Neural cell (in vitro differentiated cells): ENCODE data around the gene FAM83G. TPM values are rescaled to one million over a fixed set of nuclear protein-coding genes. Genes with fewer than 3 reads are reported as not detected.
A peak's percentile ranks its signal among the peaks of the same experiment; 100 is the strongest.

Experiments used
- H2AFZ ChIP-seq: fragments of 200-600, 300-800 bp; sonication (generic), shearing (Covaris generic); 2 replicates; pipeline ENCODE4 v1.6.0; 2014; ENCODE audit warnings: low read depth, mild to moderate bottlenecking, antibody characterized with exemption, low read length, moderate library complexity
- H3F3A ChIP-seq: fragments of 200-600 bp; shearing (Covaris generic); 2 replicates; pipeline ENCODE4 v1.6.1; 2016; ENCODE audit warnings: mild to moderate bottlenecking, moderate library complexity, mixed read lengths, antibody characterized with exemption, low read length; ENCODE audit not compliant: insufficient read depth, poor library complexity, severe bottlenecking
- H3K27ac ChIP-seq: fragments of 200-600, 300-800 bp; sonication (generic), shearing (Covaris generic); 2 replicates; pipeline ENCODE4 v1.5.1; 2014; ENCODE audit warnings: mild to moderate bottlenecking, low read length, moderate library complexity
- H3K27me3 ChIP-seq: fragments of 300-800, 200-600 bp; sonication (generic), shearing (Covaris generic); 2 replicates; pipeline ENCODE4 v1.6.0; 2014; ENCODE audit warnings: mild to moderate bottlenecking, low read depth, low read length, moderate library complexity; ENCODE audit not compliant: insufficient read depth
- H3K36me3 ChIP-seq: fragments of 300-800, 200-600 bp; sonication (generic), shearing (Covaris generic); 2 replicates; pipeline ENCODE4 v1.5.1; 2014; ENCODE audit warnings: mild to moderate bottlenecking, antibody characterized with exemption, low read length, moderate library complexity; ENCODE audit not compliant: insufficient read depth
- H3K4me2 ChIP-seq: fragments of 300-800, 200-600 bp; sonication (generic), shearing (Covaris generic); 2 replicates; pipeline ENCODE4 v1.6.0; 2014; ENCODE audit warnings: mild to moderate bottlenecking, low read length
- H3K4me3 ChIP-seq: fragments of 300-800, 200-600 bp; sonication (generic), shearing (Covaris generic); 2 replicates; pipeline ENCODE4 v1.5.1; 2014; ENCODE audit warnings: mild to moderate bottlenecking, low read length, moderate library complexity
- H3K79me2 ChIP-seq: fragments of 200-600 bp; shearing (Covaris generic); replicated peaks from 2 replicates; pipeline ENCODE4 v1.6.0; 2014; ENCODE audit warnings: mild to moderate bottlenecking, low read length, moderate library complexity; ENCODE audit not compliant: insufficient read depth
- H3K9ac ChIP-seq: fragments of 300-800, 200-600 bp; sonication (generic), shearing (Covaris generic); 2 replicates; pipeline ENCODE4 v1.6.1; 2016; ENCODE audit warnings: mild to moderate bottlenecking, low read length, mixed read lengths
- H3K9me2 ChIP-seq: fragments of 200-600 bp; shearing (Covaris generic); 2 replicates; pipeline ENCODE4 v1.6.1; 2016; ENCODE audit warnings: mild to moderate bottlenecking, low read length, mixed read lengths; ENCODE audit not compliant: insufficient read depth
- H3K9me3 ChIP-seq: fragments of 200-600, 300-800 bp; sonication (generic), shearing (Covaris generic); 2 replicates; pipeline ENCODE4 v1.6.1; 2016; ENCODE audit warnings: mild to moderate bottlenecking, mixed run types, low read length, moderate library complexity, mixed read lengths
- H4K20me1 ChIP-seq: fragments of 200-600 bp; shearing (Covaris generic); 2 replicates; pipeline ENCODE4 v1.6.1; 2016; ENCODE audit warnings: mild to moderate bottlenecking, mixed run types; ENCODE audit not compliant: insufficient read depth
- CTCF ChIP-seq: fragments of 450-650 bp; IDR thresholded peaks from 2 replicates; pipeline ENCODE4 v1.5.1; 2014; ENCODE audit warnings: antibody characterized with exemption, mild to moderate bottlenecking, moderate library complexity; ENCODE audit not compliant: poor library complexity, severe bottlenecking
- EP300 ChIP-seq: fragments of 450-650 bp; conservative IDR thresholded peaks from 2 replicates; pipeline ENCODE4 v1.6.1; 2014; ENCODE audit warnings: antibody characterized with exemption, mild to moderate bottlenecking, moderate library complexity; ENCODE audit not compliant: poor library complexity, severe bottlenecking
- EZH2 ChIP-seq: fragments of 200-600, 300-800 bp; shearing (Covaris generic), sonication (generic); IDR thresholded peaks from 2 replicates; pipeline ENCODE4 v1.6.1; 2014; ENCODE audit warnings: antibody characterized with exemption, low read length, borderline replicate concordance, mild to moderate bottlenecking; ENCODE audit not compliant: insufficient read depth, poor library complexity, severe bottlenecking
- MXI1 ChIP-seq: fragments of 450-650 bp; conservative IDR thresholded peaks from 2 replicates; pipeline ENCODE4 v1.6.1; 2014; ENCODE audit warnings: antibody characterized with exemption, mild to moderate bottlenecking; ENCODE audit not compliant: poor library complexity, severe bottlenecking
- POLR2AphosphoS5 ChIP-seq: IDR thresholded peaks from 2 replicates; pipeline ENCODE4 v1.6.1; 2012
- RAD21 ChIP-seq: fragments of 450-650 bp; conservative IDR thresholded peaks from 2 replicates; pipeline ENCODE4 v1.6.1; 2014; ENCODE audit warnings: antibody characterized with exemption, mild to moderate bottlenecking, moderate library complexity
- REST ChIP-seq: IDR thresholded peaks from 2 replicates; pipeline ENCODE4 v1.6.1; 2012; ENCODE audit warnings: borderline replicate concordance
- SMC3 ChIP-seq: fragments of 450-650 bp; conservative IDR thresholded peaks from 2 replicates; pipeline ENCODE4 v1.6.1; 2014; ENCODE audit warnings: antibody characterized with exemption, mild to moderate bottlenecking, moderate library complexity; ENCODE audit not compliant: poor library complexity
- TAF1 ChIP-seq: IDR thresholded peaks from 2 replicates; pipeline ENCODE4 v1.6.1; 2012; ENCODE audit warnings: low read depth
- polyA plus RNA-seq: library from polyadenylated mRNA; depleted of rRNA; stranded (reverse); fragments of >200 nt; gene quantifications from 2 replicates; pipeline ENCODE4 v1.2.3, GENCODE V29; 2014

The FAM83G gene
- polyA plus RNA-seq, 1 donor from 2014 or later, result not detected

GRCh38 chr17:18933102-18934058 is 71.2 kb downstream of the FAM83G start:
- TF ChIP-seq POLR2AphosphoS5 (no peak), MXI1 (no peak), SMC3 (no peak), EZH2 (no peak), EP300 (no peak)
- H3K27me3 ChIP-seq, result no peaks in the 10 kb centered on the region
- no peak overlapping the region for H3K9ac ChIP-seq
- H3K9me3 ChIP-seq, result no peaks in the 10 kb centered on the region
- no peaks in the 10 kb centered on the region for H3K9me2 ChIP-seq
- H3K27ac ChIP-seq, result no peak overlapping the region
- H3K79me2 ChIP-seq, result no peaks in the 10 kb centered on the region
- no peaks in the 10 kb centered on the region for H3K36me3 ChIP-seq
- no peak overlapping the region for H3K4me2 ChIP-seq
- H4K20me1 ChIP-seq, result no peaks in the 10 kb centered on the region
- H3F3A ChIP-seq, result no peaks in the 10 kb centered on the region
- H3K4me3 ChIP-seq, result no peak overlapping the region
- no peak overlapping the region for H2AFZ ChIP-seq

- Histone ChIP-seq H3K36me3 (no peaks in the 10 kb centered on the region), H3K79me2 (no peaks in the 10 kb centered on the region), H4K20me1 (no peaks in the 10 kb centered on the region), H3K9me2 (no peaks in the 10 kb centered on the region), H3K27ac (no peak overlapping the region), H3F3A (no peaks in the 10 kb centered on the region), H2AFZ (no peak overlapping the region), H3K27me3 (no peaks in the 10 kb centered on the region), H3K9me3 (no peaks in the 10 kb centered on the region), H3K9ac (no peak overlapping the region), H3K4me3 (no peak overlapping the region), H3K4me2 (no peak overlapping the region)
- TF ChIP-seq EP300, result no peak
- no peak for TF ChIP-seq POLR2AphosphoS5
Measured at GRCh38 chr17:18932360-18933055, 72.1 kb downstream of the FAM83G start.

GRCh38 chr17:18928628-18929125 is 75.9 kb downstream of the FAM83G start:
- H3K4me3 ChIP-seq, result no peak overlapping the region
- H3K36me3 ChIP-seq, result no peaks in the 10 kb centered on the region
- peak overlapping the region; percentile 20 for H3K9ac ChIP-seq
- H4K20me1 ChIP-seq, result no peaks in the 10 kb centered on the region
- H3K9me2 ChIP-seq, result no peaks in the 10 kb centered on the region
- H3K79me2 ChIP-seq, result peaks cover 3% of the 10 kb centered on the region
- H3K9me3 ChIP-seq, result no peaks in the 10 kb centered on the region
- no peak overlapping the region for H2AFZ ChIP-seq
- no peak overlapping the region for H3K4me2 ChIP-seq
- no peaks in the 10 kb centered on the region for H3F3A ChIP-seq
- peak overlapping the region; percentile 63 for H3K27ac ChIP-seq
- no peak for TF ChIP-seq MXI1
- TF ChIP-seq EZH2, result no peak
- no peak for TF ChIP-seq SMC3
- TF ChIP-seq RAD21, result no peak
- no peak for TF ChIP-seq REST
- TF ChIP-seq POLR2AphosphoS5, result no peak
- TF ChIP-seq EP300, result no peak
- no peak for TF ChIP-seq TAF1
- no peak for TF ChIP-seq CTCF
- no peaks in the 10 kb centered on the region for H3K27me3 ChIP-seq
